Upper lobe of right lung (tissue), 1 donor: ENCODE results near the gene SMIM38. TPM values are rescaled to one million over a fixed set of nuclear protein-coding genes. Genes with fewer than 3 reads are reported as not detected.

ENCODE experiments used
- ATAC-seq: fragments of 200-7000 bp; cut with Tn5 transposase; one replicate; pipeline ENCODE4 v1.9.1; 2020; ENCODE audit warnings: mild to moderate bottlenecking, moderate library complexity
- DNase-seq: peaks from one replicate; pipeline ENCODE4 v3.0.0-alpha.2; 2020
- H3K27ac ChIP-seq: fragments of 200-600 bp; one replicate; pipeline ENCODE4 v1.8.0; 2022
- H3K27me3 ChIP-seq: fragments of 200-600 bp; one replicate; pipeline ENCODE4 v1.8.0; 2022; ENCODE audit warnings: mild to moderate bottlenecking
- H3K36me3 ChIP-seq: fragments of 200-600 bp; one replicate; pipeline ENCODE4 v1.8.0; 2022
- H3K4me1 ChIP-seq: fragments of 200-600 bp; one replicate; pipeline ENCODE4 v1.8.0; 2022
- H3K4me3 ChIP-seq: fragments of 200-600 bp; one replicate; pipeline ENCODE4 v1.8.0; 2022; ENCODE audit warnings: mild to moderate bottlenecking
- H3K9me3 ChIP-seq: fragments of 200-600 bp; one replicate; pipeline ENCODE4 v1.8.0; 2022
- CTCF ChIP-seq: fragments of 200-600 bp; IDR thresholded peaks from one replicate; pipeline ENCODE4 v1.8.0; 2022; ENCODE audit warnings: antibody characterized with exemption
- intact Hi-C: fragments of 100-400 bp; cut with DNase I; formaldehyde crosslinking; loops from one replicate; pipeline ENCODE4 v1.11.0; 2022
- total RNA-seq: library from RNA; stranded (reverse); fragmentation: NEBNext Ultra II Directional; extraction: Animal tissue kit (Norgen Biotek cat#: 25700); gene quantifications from one replicate; pipeline ENCODE4 v1.2.1, GENCODE V29; 2021
- donor health status: DM: no; HTN: yes; CAD: no; lungs with severe emphysema.

Gene SMIM38
- total RNA-seq, 1 donor from 2014 or later: not detected

- DNase-seq: no peak
- H3K4me1 ChIP-seq: no peaks in the 10 kb centered on the region
- H3K4me3 ChIP-seq: no peak overlapping the region
- no peaks in the 10 kb centered on the region for H3K36me3 ChIP-seq
- H3K27me3 ChIP-seq: no peaks in the 10 kb centered on the region
- no peaks in the 10 kb centered on the region for H3K9me3 ChIP-seq
- H3K27ac ChIP-seq: no peak overlapping the region
- no peak for ATAC-seq
- TF ChIP-seq CTCF: no peak
- intact Hi-C loops: no loop called here
Measured at GRCh38 chr11:69178819-69179482, 23.2 kb downstream of the SMIM38 start.

- H3K9me3 ChIP-seq: no peaks in the 10 kb centered on the region
- ATAC-seq: no peak
- intact Hi-C loops: no loop called here
- H3K4me1 ChIP-seq: no peaks in the 10 kb centered on the region
- no peak overlapping the region for H3K27ac ChIP-seq
- DNase-seq: no peak
- no peak overlapping the region for H3K4me3 ChIP-seq
- no peak for TF ChIP-seq CTCF
- no peaks in the 10 kb centered on the region for H3K27me3 ChIP-seq
- H3K36me3 ChIP-seq: no peaks in the 10 kb centered on the region
Measured at GRCh38 chr11:69180226-69180625, 24.5 kb downstream of the SMIM38 start.

- Histone ChIP-seq H3K4me1 (no peaks in the 10 kb centered on the region), H3K27me3 (no peaks in the 10 kb centered on the region), H3K27ac (no peak overlapping the region), H3K9me3 (no peaks in the 10 kb centered on the region), H3K4me3 (no peak overlapping the region), H3K36me3 (no peaks in the 10 kb centered on the region)
- intact Hi-C loops: no loop called here
- ATAC-seq: no peak
- no peak for DNase-seq
- TF ChIP-seq CTCF: no peak
Measured at GRCh38 chr11:69180726-69181125, 25.0 kb downstream of the SMIM38 start.

- intact Hi-C loops: no loop called here
- H3K4me3 ChIP-seq: no peak overlapping the region
- no peak overlapping the region for H3K27ac ChIP-seq
- ATAC-seq (no peak), DNase-seq (no peak)
- TF ChIP-seq CTCF: no peak
- no peaks in the 10 kb centered on the region for H3K9me3 ChIP-seq
- H3K27me3 ChIP-seq: no peaks in the 10 kb centered on the region
- no peaks in the 10 kb centered on the region for H3K4me1 ChIP-seq
- H3K36me3 ChIP-seq: no peaks in the 10 kb centered on the region
Measured at GRCh38 chr11:69183613-69184012, 27.9 kb downstream of the SMIM38 start.

- no peak for ATAC-seq
- H3K27ac ChIP-seq: no peak overlapping the region
- no peak for TF ChIP-seq CTCF
- DNase-seq: no peak
- no peaks in the 10 kb centered on the region for H3K4me1 ChIP-seq
- H3K27me3 ChIP-seq: no peaks in the 10 kb centered on the region
- intact Hi-C loops: no loop called here
- no peaks in the 10 kb centered on the region for H3K9me3 ChIP-seq
- H3K4me3 ChIP-seq: no peak overlapping the region
- no peaks in the 10 kb centered on the region for H3K36me3 ChIP-seq
Measured at GRCh38 chr11:69186316-69187260, 30.9 kb downstream of the SMIM38 start.
